H1 (cell line): ENCODE data around the gene LFNG. TPM values are rescaled to one million over a fixed set of nuclear protein-coding genes. Genes with fewer than 3 reads are reported as not detected.

Experiments
- CTCF ChIA-PET: fragments of 300-600 bp; sonication (Branson Sonifier 250); formaldehyde crosslinking; loops from one replicate; lab custom pipeline; 2021; ENCODE audit not compliant: partially characterized antibody; lab: Charles Lee
- POLR2A ChIA-PET: fragments of 300-600 bp; sonication (Branson Sonifier 250); formaldehyde crosslinking; loops from one replicate; lab custom pipeline; 2021; ENCODE audit warnings: inconsistent platforms; ENCODE audit not compliant: partially characterized antibody; lab: Charles Lee
- DNase-seq, 2 experiments: peaks; one replicate each; pipeline versions ENCODE4 v3.0.0 to v3.0.0-alpha.2; 2010 to 2022; ENCODE audit warnings: low spot score in 2 of 2, low read depth in 1 of 2, mixed read lengths in 1 of 2
- FAIRE-seq: peaks from 2 replicates; lab custom pipeline; 2011; peaks lifted over from hg19 to GRCh38; lab: Jason Lieb, UNC
- H2AFZ ChIP-seq: 2 replicates; pipeline ENCODE4 v1.8.1; 2012; ENCODE audit warnings: low read length, inconsistent platforms
- H2AK5ac ChIP-seq: 2 replicates; pipeline ENCODE4 v1.6.1; 2013; ENCODE audit warnings: low read depth, low read length
- H2BK120ac ChIP-seq: replicated peaks from 2 replicates; pipeline ENCODE3; 2013; ENCODE audit warnings: low read depth, low read length, inconsistent platforms
- H2BK12ac ChIP-seq: 2 replicates; pipeline ENCODE4 v1.6.1; 2013; ENCODE audit warnings: low read depth, low read length
- H2BK15ac ChIP-seq: 2 replicates; pipeline ENCODE4 v1.6.1; 2013; ENCODE audit warnings: low read length
- H2BK20ac ChIP-seq: 2 replicates; pipeline ENCODE4 v1.6.1; 2013; ENCODE audit warnings: low read length
- H2BK5ac ChIP-seq: 2 replicates; pipeline ENCODE4 v1.6.1; 2013; ENCODE audit warnings: low read depth, low read length
- H3K14ac ChIP-seq: 2 replicates; pipeline ENCODE4 v1.6.1; 2013; ENCODE audit warnings: inconsistent platforms; ENCODE audit not compliant: insufficient read length
- H3K18ac ChIP-seq: 2 replicates; pipeline ENCODE4 v1.6.1; 2013; ENCODE audit warnings: low read length; ENCODE audit errors: extremely low read depth
- H3K23ac ChIP-seq: 2 replicates; pipeline ENCODE4 v1.6.1; 2013; ENCODE audit warnings: inconsistent platforms; ENCODE audit not compliant: insufficient read length
- H3K23me2 ChIP-seq: 2 replicates; pipeline ENCODE4 v1.6.1; 2013; ENCODE audit warnings: low read depth, low read length
- H3K27ac ChIP-seq: 2 replicates; pipeline ENCODE4 v1.6.1; 2011; ENCODE audit warnings: low read depth, low read length, inconsistent platforms
- H3K27me3 ChIP-seq, 4 experiments: replicated peaks in 1 of 4; 1 replicate in 1 of 4; 2 replicates in 3 of 4; pipeline versions ENCODE4 v1.6.1 to v1.8.1; 2011 to 2013; ENCODE audit warnings: low read length in 3 of 4, mild to moderate bottlenecking in 3 of 4, inconsistent platforms in 2 of 4, mixed read lengths in 2 of 4, moderate library complexity in 1 of 4; ENCODE audit not compliant: control insufficient read depth in 3 of 4, insufficient read depth in 3 of 4; ENCODE audit errors: extremely low read depth in 1 of 4
- H3K36me3 ChIP-seq, 4 experiments: 2 replicates each; pipeline versions ENCODE4 v1.6.1 to v1.8.1; 2011 to 2013; ENCODE audit warnings: mild to moderate bottlenecking in 4 of 4, low read length in 3 of 4, moderate library complexity in 2 of 4, control low read depth in 1 of 4, inconsistent platforms in 1 of 4; ENCODE audit not compliant: insufficient read depth in 4 of 4, control insufficient read depth in 2 of 4
- H3K4ac ChIP-seq: replicated peaks from 2 replicates; pipeline ENCODE3; 2013; ENCODE audit warnings: low read length, low read depth, mixed read lengths, inconsistent platforms; ENCODE audit not compliant: insufficient read length
- H3K4me1 ChIP-seq, 4 experiments: replicated peaks in 1 of 4; 1 replicate in 1 of 4; 2 replicates in 3 of 4; pipeline versions ENCODE4 v1.6.1 to v1.8.1; 2011 to 2013; ENCODE audit warnings: low read length in 3 of 4, inconsistent platforms in 2 of 4, mixed read lengths in 1 of 4; ENCODE audit not compliant: insufficient read depth in 4 of 4, control insufficient read depth in 3 of 4
- H3K4me2 ChIP-seq, 2 experiments: 2 replicates each; pipeline versions ENCODE4 v1.6.1 to v1.8.1; 2011 to 2013; ENCODE audit warnings: low read depth in 2 of 2, low read length in 2 of 2, control low read depth in 1 of 2, inconsistent platforms in 1 of 2, mild to moderate bottlenecking in 1 of 2; ENCODE audit not compliant: insufficient read depth in 1 of 2
- H3K4me3 ChIP-seq, 4 experiments: fragments of 200-600, 300-600 bp in 1 of 4; sonication (generic), shearing (Covaris generic), sonication (Bioruptor Twin) in 1 of 4; 2 replicates each; pipeline versions ENCODE4 v1.5.1 to v1.8.1; 2011 to 2016; ENCODE audit warnings: low read length in 4 of 4, low read depth in 3 of 4, control low read depth in 2 of 4, inconsistent platforms in 2 of 4, mild to moderate bottlenecking in 2 of 4, mixed read lengths in 1 of 4, moderate library complexity in 1 of 4; ENCODE audit not compliant: insufficient read depth in 2 of 4; ENCODE audit errors: extremely low read depth in 1 of 4
- H3K56ac ChIP-seq: replicated peaks from 2 replicates; pipeline ENCODE3; 2013; ENCODE audit warnings: low read depth, mild to moderate bottlenecking, mixed read lengths, low read length, inconsistent platforms; ENCODE audit not compliant: insufficient read length
- H3K79me1 ChIP-seq: 2 replicates; pipeline ENCODE4 v1.6.1; 2013; ENCODE audit warnings: low read depth, low read length, control low read depth
- H3K79me2 ChIP-seq, 2 experiments: 2 replicates each; pipeline versions ENCODE4 v1.6.1 to v1.8.1; 2012 to 2013; ENCODE audit warnings: low read length in 2 of 2, mild to moderate bottlenecking in 2 of 2, inconsistent platforms in 1 of 2; ENCODE audit not compliant: insufficient read depth in 2 of 2, control insufficient read depth in 1 of 2
- H3K9ac ChIP-seq, 4 experiments: replicated peaks in 1 of 4; 1 replicate in 1 of 4; 2 replicates in 3 of 4; pipeline versions ENCODE4 v1.6.1 to v1.8.1; 2011 to 2013; ENCODE audit warnings: low read depth in 3 of 4, low read length in 3 of 4, control low read depth in 2 of 4, mild to moderate bottlenecking in 2 of 4, moderate library complexity in 2 of 4, inconsistent platforms in 1 of 4; ENCODE audit errors: extremely low read depth in 1 of 4
- H3K9me3 ChIP-seq, 2 experiments: 2 replicates each; pipeline versions ENCODE4 v1.6.1 to v1.8.1; 2012 to 2013; ENCODE audit warnings: mild to moderate bottlenecking in 2 of 2, moderate library complexity in 2 of 2, control low read depth in 1 of 2, inconsistent platforms in 1 of 2, low read depth in 1 of 2, low read length in 1 of 2, mixed read lengths in 1 of 2; ENCODE audit not compliant: insufficient read depth in 2 of 2
- H4K20me1 ChIP-seq, 2 experiments: replicated peaks in 1 of 2; 2 replicates each; pipeline versions ENCODE3 to v1.8.1; 2011 to 2013; ENCODE audit warnings: inconsistent platforms in 2 of 2, low read length in 2 of 2, mild to moderate bottlenecking in 1 of 2; ENCODE audit not compliant: insufficient read depth in 2 of 2, control insufficient read depth in 1 of 2
- H4K5ac ChIP-seq: 2 replicates; pipeline ENCODE4 v1.6.1; 2013; ENCODE audit warnings: low read length, low read depth, mixed read lengths, inconsistent platforms; ENCODE audit not compliant: insufficient read length
- H4K8ac ChIP-seq: 2 replicates; pipeline ENCODE4 v1.8.0; 2013; ENCODE audit warnings: mild to moderate bottlenecking, moderate library complexity, low read length, inconsistent platforms; ENCODE audit not compliant: insufficient read depth; ENCODE audit errors: extremely low read depth
- H4K91ac ChIP-seq: replicated peaks from 2 replicates; pipeline ENCODE3; 2013; ENCODE audit warnings: low read length, mixed read lengths, inconsistent platforms; ENCODE audit not compliant: insufficient read length
- CTCF ChIP-seq, 3 experiments: IDR thresholded peaks; 1 replicate in 2 of 3; 2 replicates in 1 of 3; pipeline versions ENCODE4 v1.5.1 to v1.6.1; 2011; ENCODE audit warnings: low read length in 3 of 3, mild to moderate bottlenecking in 3 of 3, inconsistent platforms in 2 of 3, low read depth in 1 of 3, moderate library complexity in 1 of 3; ENCODE audit not compliant: insufficient read depth in 1 of 3; ENCODE audit errors: control extremely low read depth in 1 of 3
- EGR1 ChIP-seq: IDR thresholded peaks from 2 replicates; pipeline ENCODE4 v1.6.1; 2011; ENCODE audit warnings: low read depth, low read length, borderline replicate concordance
- POU5F1 ChIP-seq: IDR thresholded peaks from 2 replicates; pipeline ENCODE4 v1.6.1; 2011; ENCODE audit warnings: low read depth, mild to moderate bottlenecking, low read length, moderate library complexity
- RBBP5 ChIP-seq: IDR thresholded peaks from 2 replicates; pipeline ENCODE4 v1.7.1; 2012; ENCODE audit warnings: low read depth, mild to moderate bottlenecking, inconsistent platforms, low read length, moderate library complexity, borderline replicate concordance
- SP2 ChIP-seq: IDR thresholded peaks from 2 replicates; pipeline ENCODE4 v1.6.1; 2012; ENCODE audit warnings: mild to moderate bottlenecking, low read length, inconsistent platforms
- SP4 ChIP-seq: IDR thresholded peaks from 2 replicates; pipeline ENCODE4 v1.6.1; 2012; ENCODE audit warnings: low read length, inconsistent platforms
- WGBS, 2 experiments: shearing (Covaris generic) in 1 of 2; methylation state at CpG; one replicate each; pipeline versions ENCODE4 v1.1.6 to v1.1.7; 2013 to 2015; ENCODE audit warnings: low lambda C conversion rate in 2 of 2, mixed read lengths in 2 of 2, inconsistent platforms in 1 of 2, low coverage in 1 of 2, missing lambda C conversion rate in 1 of 2; ENCODE audit not compliant: insufficient replicate concordance in 2 of 2, insufficient coverage in 1 of 2, insufficient read length in 1 of 2; ENCODE audit errors: extremely low coverage in 1 of 2, missing lambda C conversion rate in 1 of 2; 5-methylcytosine and 5-hydroxymethylcytosine counted together
- polyA plus RNA-seq, 7 experiments: library from polyadenylated mRNA; depleted of rRNA in 3 of 7; stranded (reverse) in 5 of 7; unstranded in 2 of 7; fragments of >200 nt in 5 of 7; fragments of 200-250 nt in 2 of 7; gene quantifications; 1 replicate in 5 of 7; 2 replicates in 1 of 7; 4 replicates in 1 of 7; pipeline versions ENCODE4 v1.2.1 to v1.2.3, GENCODE V29; 2011 to 2013; ENCODE audit warnings: missing spikeins in 2 of 7, mixed read lengths in 2 of 7
- total RNA-seq: library from RNA; stranded (reverse); fragmentation: NEBNext Ultra II Directional; extraction: Animal tissue kit (Norgen Biotek cat#: 25700); gene quantifications from 2 replicates; pipeline ENCODE4 v1.2.1, GENCODE V29; 2021

Gene LFNG
- total and polyA plus RNA-seq, 2 of the 8 experiments (the other 6 are each of a cell fraction or from before 2014, with no cell fraction given), result 31.6 to 35.6 TPM

GRCh38 chr7:2537981-2538851 lies 18.6 kb downstream of the LFNG start:
- ChIA-PET POLR2A (interaction anchor here (7.0 kb wide), 1 partner anchor 10 kb away, joined by 68 read pairs; no protein-coding TSS in a partner anchor), CTCF (interaction anchor here (1.5 to 2.0 kb wide), 2 partner anchors 29 to 88 kb away, joined by 3 to 7 read pairs; no protein-coding TSS in a partner anchor)
- 94% methylated on average over 47 of the region's 47 CpGs; no CpG with 5 or more reads in 1 of the 2 experiments for WGBS, 2 experiments
- no peak overlapping the region for H3K23ac ChIP-seq
- H4K20me1 ChIP-seq, result peaks cover 0 to 4% of the 10 kb centered on the region in 2 experiments
- DNase-seq (no peak), FAIRE-seq (no peak)
- no peak overlapping the region for H2AK5ac ChIP-seq
- H3K27ac ChIP-seq, result no peak overlapping the region
- H3K23me2 ChIP-seq, result no peaks in the 10 kb centered on the region
- H4K8ac ChIP-seq, result no peak overlapping the region
- no peaks in the 10 kb centered on the region for H3K79me2 ChIP-seq
- H4K5ac ChIP-seq, result no peak overlapping the region
- H3K4me3 ChIP-seq, result no peak overlapping the region
- no peak overlapping the region for H3K4me2 ChIP-seq
- TF ChIP-seq RBBP5, result no peak
- no peak for TF ChIP-seq EGR1
- no peak for TF ChIP-seq SP4
- no peak for TF ChIP-seq SP2
- peak; percentile 5 to 24 (median 21) for TF ChIP-seq CTCF (IDR thresholded peaks at IDR 0.05; ENCODE audit: control extremely low read depth in 1 of 3, insufficient read depth in 1 of 3, low read depth in 1 of 3, low read length in 3 of 3)
- TF ChIP-seq POU5F1, result no peak
- no peak overlapping the region for H3K18ac ChIP-seq
- no peak overlapping the region for H2BK15ac ChIP-seq
- no peaks in the 10 kb centered on the region for H3K27me3 ChIP-seq
- no peak overlapping the region for H2BK12ac ChIP-seq
- no peaks in the 10 kb centered on the region for H3K4me1 ChIP-seq
- H3K56ac ChIP-seq, result no peak overlapping the region
- no peak overlapping the region for H3K4ac ChIP-seq
- no peak overlapping the region for H3K14ac ChIP-seq
- H2BK5ac ChIP-seq, result no peak overlapping the region
- H2BK20ac ChIP-seq, result no peak overlapping the region
- H3K9ac ChIP-seq, result no peak overlapping the region
- peaks cover 7 to 46% (median 16%) of the 10 kb centered on the region in 4 experiments; a peak in 6 of 8 replicates for H3K36me3 ChIP-seq
- no peak overlapping the region for H4K91ac ChIP-seq
- H3K79me1 ChIP-seq, result peaks cover 3% of the 10 kb centered on the region; the same call in 1 of the 2 replicates
- no peak overlapping the region for H2BK120ac ChIP-seq
- peaks cover 0 to 2% of the 10 kb centered on the region in 2 experiments; a peak in 1 of 4 replicates for H3K9me3 ChIP-seq
- H2AFZ ChIP-seq, result no peak overlapping the region
